ENCODE data around the gene DNAJB4.
"Not testable (repeated sequence)": the region's sequence is repeated elsewhere in the genome, so short reads cannot be mapped to it uniquely, and the experiment has no call there.

The DNAJB4 gene

DNA sequence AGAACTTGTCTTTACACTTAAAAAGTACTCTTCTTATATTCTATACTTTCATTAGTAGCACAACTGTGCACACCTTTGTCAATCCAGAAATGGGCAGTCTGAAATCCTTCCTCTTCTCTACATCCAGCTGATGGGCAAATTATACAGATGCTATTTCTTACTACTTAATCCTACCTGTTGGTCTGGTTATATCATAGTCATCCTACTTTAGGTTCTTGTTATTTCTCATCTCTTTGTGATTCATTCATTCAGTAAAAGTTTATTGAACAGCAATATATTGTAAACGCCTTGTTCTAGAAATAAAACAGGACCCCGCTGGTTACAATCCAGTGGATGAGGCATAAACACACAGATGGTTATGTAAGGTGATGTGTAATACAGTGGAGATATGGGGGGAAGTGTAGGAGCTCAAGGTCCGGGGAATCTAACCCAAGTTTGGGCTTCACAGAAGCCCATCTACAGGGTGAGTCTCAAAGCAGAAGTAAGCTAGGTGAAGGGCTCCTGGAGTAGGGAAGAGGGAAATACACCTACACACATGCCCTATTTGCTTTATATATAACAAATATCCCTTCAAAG lies 14.0 kb upstream of the DNAJB4 start:
- no peak for DNase-seq (ENCODE audit: low read depth in 2 of 2, low spot score in 1 of 2)

DNA sequence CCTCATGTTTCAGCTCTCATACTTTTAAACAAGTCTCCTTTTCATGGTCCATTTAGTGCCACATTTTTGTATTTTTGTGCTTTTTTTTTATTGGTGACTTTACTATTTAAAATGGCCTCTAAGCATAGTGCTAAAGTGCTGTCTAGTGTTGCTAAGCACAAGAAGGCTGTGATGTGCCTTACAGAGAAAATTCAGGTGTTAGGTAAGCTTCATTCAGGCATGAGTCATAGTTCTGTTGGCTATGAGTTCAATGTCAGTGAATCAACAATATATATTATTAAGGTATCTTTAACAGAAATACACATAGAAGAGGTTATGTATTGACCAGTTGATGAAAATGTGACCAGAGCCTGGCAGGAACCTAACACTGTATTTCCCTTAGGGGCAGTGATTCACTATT lies 13.1 kb upstream of the DNAJB4 start:
- DNase-seq (ENCODE audit: low read depth in 2 of 2, low spot score in 1 of 2): no peak

DNA sequence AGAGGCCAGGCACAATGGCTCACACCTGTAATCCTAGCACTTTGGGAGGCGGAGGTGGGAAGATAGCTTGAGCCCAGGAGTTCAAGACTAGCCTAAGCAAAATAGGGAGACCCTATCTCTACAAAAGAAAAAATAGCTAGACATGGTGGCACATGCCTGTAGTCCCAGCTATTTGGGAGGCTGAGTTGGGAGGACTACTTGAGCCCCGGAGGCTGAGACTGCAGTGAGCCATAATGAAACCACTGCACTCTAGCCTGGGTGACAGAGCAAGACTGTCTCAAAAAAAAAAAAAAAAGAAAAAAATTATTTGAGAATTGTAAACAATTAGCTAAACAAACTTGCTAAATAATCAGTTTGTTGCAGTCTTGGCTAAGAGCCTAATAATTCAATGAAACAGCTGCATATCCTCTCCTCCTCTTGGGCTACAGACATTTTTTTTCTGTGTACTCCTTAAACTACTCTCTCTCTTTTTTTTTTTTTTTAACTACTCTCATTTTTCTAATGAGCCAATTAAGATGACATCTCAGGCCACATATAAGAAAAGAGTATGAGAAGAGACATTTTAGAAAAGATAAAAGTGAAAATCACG lies 10.5 kb upstream of the DNAJB4 start:
- no peak for DNase-seq (ENCODE audit: low read depth in 2 of 2, low spot score in 1 of 2)

GRCh38 chr1:77996734-77997133 lies 8.0 kb upstream of the DNAJB4 start:
- DNase-seq (ENCODE audit: low read depth in 2 of 2, low spot score in 1 of 2): no peak

- not testable (repeated sequence) for DNase-seq (ENCODE audit: low read depth in 2 of 2, low spot score in 1 of 2)
These were observed 4.2 kb upstream of the DNAJB4 start for GRCh38 chr1:78000536-78000935.

DNA sequence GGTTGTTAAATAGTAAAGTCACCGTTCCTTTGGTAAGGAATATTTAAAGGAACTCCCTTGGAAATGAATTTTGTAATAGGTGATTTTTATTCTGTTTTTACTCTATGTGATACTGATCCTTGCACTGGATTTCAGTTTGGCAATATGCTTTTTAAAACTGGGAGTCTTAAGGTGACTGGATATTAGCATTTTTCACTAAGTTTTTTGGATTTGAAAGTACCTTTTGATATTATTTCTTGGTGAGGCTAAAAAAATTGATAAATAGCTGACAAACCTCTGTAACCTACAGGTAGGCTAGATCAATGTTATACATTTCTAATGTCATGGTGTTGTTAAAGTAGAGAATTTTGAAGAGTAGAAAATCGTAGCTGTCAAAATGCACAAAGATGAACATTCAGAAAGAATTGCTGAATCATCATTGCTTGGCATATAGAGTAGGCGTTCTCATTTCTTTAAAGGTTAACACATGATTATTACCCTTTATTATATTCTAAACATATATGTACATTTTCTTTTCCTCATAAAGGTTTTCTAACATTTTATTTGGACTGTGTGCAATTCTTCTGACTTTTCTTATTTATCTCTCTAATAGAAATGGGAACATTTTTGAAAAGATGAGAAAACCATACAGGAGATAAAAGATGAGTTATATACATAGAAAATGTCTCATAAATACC lies 1.5 kb upstream of the DNAJB4 start:
- no peak for DNase-seq (ENCODE audit: low read depth in 2 of 2, low spot score in 1 of 2)

- no peak for DNase-seq (ENCODE audit: low read depth in 2 of 2, low spot score in 1 of 2)
These were observed 639 bp upstream of the DNAJB4 start for GRCh38 chr1:78003882-78004718.

DNA sequence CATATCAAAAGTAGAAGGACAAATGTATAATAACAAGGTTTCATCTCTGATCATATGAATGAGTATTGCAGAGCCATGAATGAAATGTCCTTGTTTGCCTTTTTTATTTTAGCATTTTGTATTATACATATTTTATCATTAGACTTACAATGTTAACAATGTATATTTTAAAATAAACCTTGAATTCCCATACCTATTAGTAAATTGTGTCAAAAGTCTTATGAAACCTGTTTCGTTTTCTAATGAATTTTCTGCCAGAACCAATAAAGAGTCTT lies 646 bp downstream of the DNAJB4 start:
- DNase-seq (ENCODE audit: low read depth in 2 of 2, low spot score in 1 of 2): no peak

- DNase-seq (ENCODE audit: low read depth in 2 of 2, low spot score in 1 of 2): no peak
These were observed 1.0 kb downstream of the DNAJB4 start for GRCh38 chr1:78005755-78006154.

DNA sequence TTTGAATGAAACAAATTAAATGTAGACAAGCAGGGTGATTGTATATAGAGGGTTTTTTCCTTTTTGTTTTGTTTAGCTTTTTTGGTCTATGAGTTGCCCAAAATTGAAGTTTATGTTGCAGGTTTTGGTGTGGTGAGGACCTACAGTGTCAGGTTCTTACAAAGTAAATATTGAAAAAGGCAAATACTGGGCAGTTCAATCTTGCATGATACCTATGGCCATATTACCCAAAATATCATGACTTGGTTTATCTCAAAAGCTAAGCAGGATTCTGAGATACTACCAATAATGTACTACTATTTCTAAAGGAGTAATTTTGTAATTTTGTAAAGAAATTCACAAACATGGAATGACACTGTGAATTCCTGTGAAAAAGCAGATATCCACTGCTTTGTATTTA lies 1.8 kb downstream of the DNAJB4 start:
- DNase-seq (ENCODE audit: low read depth in 2 of 2, low spot score in 1 of 2): no peak

DNA sequence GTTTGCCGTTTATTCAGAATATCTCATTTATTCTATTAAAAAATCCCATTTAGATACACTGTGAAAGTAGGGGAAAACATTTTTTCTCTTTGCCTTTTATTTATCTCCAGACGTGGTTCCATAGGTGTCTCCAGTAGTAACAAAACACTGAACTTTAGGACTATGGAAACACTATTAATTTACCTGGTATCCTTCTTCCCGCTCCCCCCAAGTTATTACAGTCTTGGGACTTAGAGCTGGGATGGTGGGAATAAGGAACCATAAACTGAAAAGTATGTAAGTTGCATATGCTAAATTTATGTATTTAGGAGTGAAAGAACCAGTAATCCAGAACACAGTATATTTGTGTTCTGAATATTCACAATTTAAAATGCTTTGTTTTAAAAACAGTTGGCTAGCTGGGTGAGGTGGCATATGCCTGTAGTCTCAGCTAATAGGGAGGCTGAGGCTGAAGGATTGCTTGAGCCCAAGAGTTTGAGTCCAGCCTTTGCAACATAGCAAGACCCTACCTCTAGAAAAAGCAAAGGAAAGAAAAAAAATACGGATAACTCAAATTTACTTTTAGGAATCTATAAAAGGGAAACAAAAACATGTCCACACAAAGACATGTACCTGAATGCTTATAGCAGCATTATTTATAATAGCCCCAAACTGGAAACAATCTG lies 3.1 kb downstream of the DNAJB4 start:
- DNase-seq (ENCODE audit: low read depth in 2 of 2, low spot score in 1 of 2): no peak

DNA sequence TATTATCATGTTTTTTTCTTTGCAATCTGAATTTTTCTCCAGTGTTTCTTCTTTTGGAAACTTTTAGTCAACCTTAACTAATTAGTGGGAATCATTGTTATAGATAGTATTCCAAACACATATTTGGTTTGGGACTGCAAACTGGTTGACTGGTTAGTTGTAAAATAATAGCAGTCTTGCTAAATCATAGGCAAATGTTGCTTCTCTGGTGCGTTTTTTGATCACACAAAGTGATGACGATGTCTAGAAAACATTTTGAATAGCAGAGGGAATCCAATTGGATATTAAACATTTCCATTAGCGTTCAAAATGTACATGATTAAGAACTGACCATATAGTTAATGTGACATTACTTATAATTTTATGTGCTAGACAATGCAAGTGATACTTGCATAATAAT lies 4.5 kb downstream of the DNAJB4 start:
- DNase-seq (ENCODE audit: low read depth in 2 of 2, low spot score in 1 of 2): no peak

DNA sequence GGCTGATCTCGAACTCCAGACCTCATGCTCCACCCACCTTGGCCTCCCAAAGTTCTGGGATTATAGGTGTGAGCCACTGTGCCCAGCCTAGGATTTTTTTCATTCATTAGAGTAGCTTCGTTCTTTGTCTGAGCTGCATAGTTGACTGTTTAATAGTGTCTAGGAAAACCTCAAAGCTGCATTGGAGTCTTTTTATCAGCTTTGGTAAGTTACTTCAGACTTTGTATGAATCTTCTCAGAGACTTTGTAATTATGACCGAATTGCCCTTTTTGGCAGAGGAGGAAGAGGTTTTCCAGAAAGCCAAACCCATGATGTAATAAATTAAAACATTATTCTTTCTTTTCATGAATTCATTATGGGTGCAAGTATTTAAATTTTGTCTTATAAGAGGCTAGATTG lies 5.1 kb downstream of the DNAJB4 start:
- DNase-seq (ENCODE audit: low read depth in 2 of 2, low spot score in 1 of 2): no peak

GRCh38 chr1:78011050-78011449 lies 6.3 kb downstream of the DNAJB4 start:
- no peak for DNase-seq (ENCODE audit: low read depth in 2 of 2, low spot score in 1 of 2)

DNA sequence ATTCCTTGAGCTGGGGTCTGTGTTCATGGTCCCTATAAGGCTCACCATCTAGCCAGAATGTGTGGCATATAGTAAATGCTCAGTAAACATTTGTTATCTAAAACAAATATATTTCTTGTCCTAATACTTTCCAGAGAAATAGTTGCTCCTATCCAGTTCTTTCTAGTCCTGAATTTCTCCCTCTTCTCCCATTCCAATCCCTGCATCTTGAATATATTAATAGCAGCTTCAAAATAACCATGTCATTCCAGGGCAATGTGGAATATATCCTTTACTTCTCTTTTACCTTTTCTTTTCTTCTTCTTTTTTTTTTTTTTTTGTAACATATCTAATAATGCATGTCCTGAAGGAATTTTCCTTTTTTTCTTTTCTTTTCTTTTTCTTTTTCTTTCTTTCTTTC lies 10.4 kb downstream of the DNAJB4 start:
- no peak for DNase-seq (ENCODE audit: low read depth in 2 of 2, low spot score in 1 of 2)

- no peak for DNase-seq (ENCODE audit: low read depth in 2 of 2, low spot score in 1 of 2)
These were observed 14.3 kb downstream of the DNAJB4 start for GRCh38 chr1:78019024-78019423.

GRCh38 chr1:78021134-78021533 lies 16.4 kb downstream of the DNAJB4 start:
- not testable (repeated sequence) for DNase-seq (ENCODE audit: low read depth in 2 of 2, low spot score in 1 of 2)

- DNase-seq (ENCODE audit: low read depth in 2 of 2, low spot score in 1 of 2): no peak
These were observed 25.1 kb downstream of the DNAJB4 start for GRCh38 chr1:78029793-78030192.

DNA sequence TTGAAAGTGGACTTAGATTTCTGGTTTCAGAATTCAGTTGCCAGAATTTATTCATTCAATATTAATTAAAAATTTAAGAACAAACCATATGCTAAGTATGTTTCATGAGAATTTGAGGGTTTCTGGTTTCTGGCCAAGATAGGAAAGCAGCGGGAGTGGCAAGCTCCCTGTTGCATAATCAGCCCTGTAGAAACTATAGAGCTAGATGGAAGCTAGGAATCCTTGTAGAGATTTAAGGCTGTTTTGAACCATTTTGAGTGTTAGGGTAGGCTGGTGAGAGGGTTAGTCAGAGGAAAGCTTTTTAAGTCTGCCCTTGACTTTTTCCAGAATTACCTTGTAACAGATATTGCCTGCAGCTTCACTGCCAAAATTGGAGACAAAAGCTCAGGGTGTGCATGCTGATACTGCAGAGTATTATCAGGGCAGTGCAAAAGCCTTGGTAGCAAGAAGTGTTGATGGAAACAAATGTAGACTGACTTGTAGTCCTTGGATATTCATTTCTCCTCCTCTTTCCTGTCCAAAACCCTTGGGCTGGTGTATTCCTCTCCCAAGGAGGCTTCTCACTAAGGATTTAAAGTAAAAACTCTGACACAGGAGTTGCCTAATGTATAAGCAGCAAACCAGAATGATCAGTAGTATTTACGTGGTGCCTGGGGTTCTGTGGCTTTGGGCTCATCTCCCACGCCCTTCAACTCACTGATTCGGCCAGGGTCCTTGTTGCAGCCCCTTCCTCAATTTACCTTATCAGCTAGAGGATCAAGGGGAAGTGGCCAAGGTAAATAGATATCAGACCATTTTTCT lies 28.5 kb downstream of the DNAJB4 start:
- DNase-seq (ENCODE audit: low read depth in 2 of 2, low spot score in 1 of 2): no peak

- DNase-seq (ENCODE audit: low read depth in 2 of 2, low spot score in 1 of 2): no peak
These were observed 29.0 kb downstream of the DNAJB4 start for GRCh38 chr1:78033797-78034172.

DNA sequence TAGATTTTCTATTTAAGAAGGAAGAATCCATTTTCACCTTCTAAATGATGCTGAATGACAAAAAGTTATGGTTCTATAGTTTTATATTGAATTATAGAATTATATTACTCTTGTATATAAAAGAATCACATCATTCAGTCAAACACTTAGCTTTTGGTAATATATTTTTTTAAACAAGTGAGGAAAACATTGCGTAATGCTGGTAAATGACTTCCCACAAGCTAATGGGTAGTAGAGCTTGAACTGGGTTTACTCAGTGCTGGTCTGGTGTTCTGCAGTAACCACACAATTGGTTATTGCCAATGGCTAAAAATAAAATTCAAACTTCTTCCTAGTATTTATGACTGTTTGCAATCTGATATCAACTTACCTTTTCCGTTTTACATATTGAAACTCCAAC lies 30.4 kb downstream of the DNAJB4 start:
- DNase-seq (ENCODE audit: low read depth in 2 of 2, low spot score in 1 of 2): no peak

Measured in stimulated activated CD8-positive, alpha-beta memory T cell treated with anti-CD3 and anti-CD28 coated beads, Interleukin-4, amount 100 ng/mL, for 1 hour (primary cell).